Activated naive CD8-positive, alpha-beta T cell treated with anti-CD3 and anti-CD28 coated beads for 36 hours (primary cell): ENCODE results near the gene EBF3. TPM values are rescaled to one million over a fixed set of nuclear protein-coding genes. Genes with fewer than 3 reads are reported as not detected.
A peak's percentile ranks its signal among the peaks of the same experiment; 100 is the strongest.

Experiments used
- DNase-seq: peaks from one replicate; pipeline ENCODE4 v3.0.0; 2021
- H3K27ac Mint-ChIP-seq: one replicate; pipeline ENCODE4 v1.8.0; 2022; ENCODE audit warnings: mild to moderate bottlenecking, moderate library complexity, mixed read lengths
- H3K27me3 Mint-ChIP-seq: one replicate; pipeline ENCODE4 v1.8.0; 2022; ENCODE audit warnings: mild to moderate bottlenecking, mixed read lengths
- H3K36me3 Mint-ChIP-seq: one replicate; pipeline ENCODE4 v1.8.0; 2021; ENCODE audit warnings: mild to moderate bottlenecking, mixed read lengths
- H3K4me1 Mint-ChIP-seq: one replicate; pipeline ENCODE4 v1.8.0; 2021; ENCODE audit warnings: mixed read lengths
- H3K4me3 Mint-ChIP-seq: one replicate; pipeline ENCODE4 v1.8.0; 2022; ENCODE audit warnings: mild to moderate bottlenecking, moderate library complexity, mixed read lengths
- H3K9me3 Mint-ChIP-seq: one replicate; pipeline ENCODE4 v1.8.0; 2022; ENCODE audit warnings: mixed read lengths
- total RNA-seq, 2 experiments: library from RNA; stranded (reverse); gene quantifications; one replicate each; pipeline ENCODE4 v1.2.3, GENCODE V29; 2021

The EBF3 gene
- total RNA-seq, 2 experiments from 2014 or later: not detected

DNA sequence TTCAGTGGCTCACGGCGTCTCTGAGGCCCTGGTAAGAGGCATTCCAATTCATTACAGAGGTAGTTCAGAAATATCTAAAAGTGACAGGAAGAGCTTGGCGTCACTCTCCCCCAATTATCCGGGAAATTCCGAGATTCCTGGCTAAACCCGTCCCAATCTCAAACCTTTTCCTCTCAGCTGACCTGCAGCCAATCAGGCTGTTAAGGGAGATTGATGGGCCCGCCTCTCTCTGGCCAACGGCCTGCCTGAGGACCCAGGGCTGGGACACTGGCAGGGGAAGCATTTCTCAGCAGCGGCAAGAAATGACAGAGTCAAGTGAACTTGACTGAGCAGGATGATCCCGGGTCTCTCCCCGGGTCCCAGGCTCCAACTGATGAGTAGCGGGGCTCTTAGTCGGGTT, 72.3 kb downstream of the EBF3 start:
- Mint-ChIP-seq H3K27ac (no peak overlapping the region), H3K9me3 (no peaks in the 10 kb centered on the region), H3K36me3 (no peaks in the 10 kb centered on the region), H3K4me3 (no peak overlapping the region), H3K4me1 (no peaks in the 10 kb centered on the region), H3K27me3 (peaks cover 8% of the 10 kb centered on the region)
- DNase-seq: no peak

DNA sequence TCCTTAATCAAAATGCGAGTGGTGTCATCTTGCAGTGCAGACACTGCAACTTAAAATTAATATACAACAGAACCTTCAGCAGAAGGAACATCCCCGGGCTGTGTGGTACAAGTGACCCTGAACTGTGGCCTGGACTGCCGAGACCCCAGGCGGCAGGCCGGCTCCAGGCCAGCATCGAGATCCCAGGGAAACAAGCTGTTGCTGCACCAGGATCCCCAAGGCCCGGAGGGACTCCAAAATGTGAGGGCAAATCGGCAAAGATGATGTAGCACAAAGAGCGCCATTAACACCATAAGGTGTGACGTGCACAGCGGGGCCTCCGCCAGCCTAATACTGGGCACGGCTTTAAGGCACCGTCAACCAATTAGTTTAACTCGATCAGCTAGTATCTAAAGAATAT, 73.9 kb downstream of the EBF3 start:
- no peak for DNase-seq
- Mint-ChIP-seq H3K27me3 (peaks cover 3% of the 10 kb centered on the region), H3K27ac (no peak overlapping the region), H3K4me3 (no peak overlapping the region), H3K36me3 (no peaks in the 10 kb centered on the region), H3K4me1 (no peaks in the 10 kb centered on the region), H3K9me3 (no peaks in the 10 kb centered on the region)

DNA sequence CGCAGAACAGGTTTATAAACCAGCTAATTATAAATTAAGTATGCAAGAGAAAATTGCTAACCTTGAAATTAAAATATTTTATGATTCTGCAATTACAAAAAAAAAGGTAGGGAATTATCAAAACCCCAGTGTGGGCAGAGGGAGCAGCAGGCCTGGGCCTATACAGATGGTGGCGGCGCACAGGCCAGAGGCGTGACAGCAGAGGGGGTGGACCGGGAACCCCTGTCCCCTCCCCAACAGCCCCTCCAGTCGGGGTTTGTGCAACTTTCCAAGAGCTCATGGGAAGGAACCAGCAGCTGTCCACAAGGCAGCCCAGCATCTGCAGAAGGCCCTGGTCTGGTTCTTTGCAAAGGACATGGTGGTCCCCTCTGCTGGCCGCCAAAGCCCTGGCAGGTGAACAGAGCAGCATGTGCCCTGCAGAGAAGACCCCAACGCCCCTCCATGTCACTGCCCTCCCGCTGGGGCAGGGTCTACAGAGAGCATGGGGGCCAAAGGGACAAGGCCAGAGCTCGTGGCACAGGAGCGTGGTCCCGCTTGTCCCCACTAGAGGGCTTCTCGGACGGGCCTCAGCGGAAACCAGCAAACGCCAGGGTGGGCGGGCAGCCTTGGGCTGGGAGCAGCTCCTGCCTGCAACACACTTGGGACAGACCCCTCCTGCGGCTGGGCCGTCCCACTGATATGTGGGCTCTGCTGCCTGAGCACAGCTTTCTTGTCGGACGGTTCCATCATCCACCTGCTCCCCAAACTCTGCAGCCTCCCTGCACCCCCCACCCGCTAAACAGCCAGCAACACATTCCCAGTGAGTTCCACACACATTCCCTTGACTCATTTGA, 75.1 kb downstream of the EBF3 start:
- no peaks in the 10 kb centered on the region for H3K36me3 Mint-ChIP-seq
- H3K27ac Mint-ChIP-seq: no peak overlapping the region
- DNase-seq: peak; percentile 56
- peaks cover 3% of the 10 kb centered on the region for H3K27me3 Mint-ChIP-seq
- H3K4me1 Mint-ChIP-seq: no peaks in the 10 kb centered on the region
- H3K4me3 Mint-ChIP-seq: no peak overlapping the region
- H3K9me3 Mint-ChIP-seq: no peaks in the 10 kb centered on the region

DNA sequence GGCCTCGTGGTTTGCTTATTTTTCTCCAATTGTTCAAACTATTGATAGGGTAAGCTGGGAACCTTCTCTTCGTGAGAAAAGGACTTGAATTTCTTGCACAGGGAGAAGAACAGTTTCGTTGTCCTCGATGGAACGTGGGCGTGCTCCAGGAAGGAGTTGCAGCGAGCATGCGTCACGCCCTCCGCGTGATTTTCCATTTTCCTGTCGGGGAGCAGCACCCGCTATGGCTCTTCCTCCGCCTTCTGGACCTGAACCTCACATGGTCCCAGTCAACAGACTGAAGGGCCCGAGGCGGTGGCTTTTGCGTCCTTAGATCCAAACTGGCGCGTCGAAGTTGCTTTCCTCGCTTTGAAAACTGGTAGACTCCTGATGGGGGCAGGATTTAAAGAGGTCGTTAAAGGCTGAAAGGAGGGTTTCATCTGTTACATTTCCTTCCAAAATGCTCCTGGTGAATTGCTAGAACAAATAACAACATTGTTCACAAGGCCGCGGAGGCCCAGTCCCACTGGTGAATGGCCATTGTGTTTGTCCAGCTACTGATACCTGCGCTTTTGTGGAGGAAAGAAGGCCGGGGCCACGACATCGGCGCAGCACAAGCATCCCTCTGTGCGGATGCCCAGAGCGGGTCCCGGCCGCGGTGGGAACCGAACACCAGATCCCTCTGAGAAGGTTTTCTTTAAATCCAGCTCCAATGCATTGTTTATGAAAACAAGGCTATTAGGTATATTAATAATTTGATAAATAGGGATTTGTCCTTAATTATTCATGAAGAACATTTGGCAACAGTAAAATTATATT, 75.9 kb downstream of the EBF3 start:
- Mint-ChIP-seq H3K27me3 (no peaks in the 10 kb centered on the region), H3K27ac (no peak overlapping the region), H3K4me3 (no peak overlapping the region), H3K4me1 (no peaks in the 10 kb centered on the region), H3K9me3 (no peaks in the 10 kb centered on the region), H3K36me3 (no peaks in the 10 kb centered on the region)
- no peak for DNase-seq

DNA sequence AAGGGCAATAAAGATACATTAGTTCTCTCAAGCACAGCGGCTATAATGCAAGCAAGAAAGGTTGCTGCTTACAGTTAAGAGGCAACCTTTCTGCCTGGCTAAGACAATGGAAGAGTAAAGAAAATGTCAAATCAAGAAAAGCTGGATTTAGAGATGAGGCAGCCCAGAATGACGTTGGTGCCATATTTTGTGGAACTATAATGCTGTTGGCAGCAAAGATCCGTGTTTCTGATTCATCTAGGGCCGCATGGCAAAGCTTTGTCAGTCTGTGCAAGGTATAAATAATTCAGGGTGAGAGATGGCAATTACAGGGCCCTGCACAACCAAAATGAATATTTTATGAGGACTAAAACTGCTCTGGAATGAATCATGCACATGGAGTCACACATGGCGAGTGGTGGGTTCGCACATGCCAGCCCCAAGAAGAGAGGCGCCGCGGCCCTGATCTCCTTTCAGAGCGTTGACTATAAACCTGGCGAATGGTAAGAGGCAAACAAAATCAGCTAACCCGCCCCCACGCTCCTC, 76.6 kb downstream of the EBF3 start:
- Mint-ChIP-seq H3K27ac (no peak overlapping the region), H3K36me3 (no peaks in the 10 kb centered on the region), H3K4me3 (no peak overlapping the region), H3K9me3 (no peaks in the 10 kb centered on the region), H3K4me1 (no peaks in the 10 kb centered on the region), H3K27me3 (no peaks in the 10 kb centered on the region)
- no peak for DNase-seq

DNA sequence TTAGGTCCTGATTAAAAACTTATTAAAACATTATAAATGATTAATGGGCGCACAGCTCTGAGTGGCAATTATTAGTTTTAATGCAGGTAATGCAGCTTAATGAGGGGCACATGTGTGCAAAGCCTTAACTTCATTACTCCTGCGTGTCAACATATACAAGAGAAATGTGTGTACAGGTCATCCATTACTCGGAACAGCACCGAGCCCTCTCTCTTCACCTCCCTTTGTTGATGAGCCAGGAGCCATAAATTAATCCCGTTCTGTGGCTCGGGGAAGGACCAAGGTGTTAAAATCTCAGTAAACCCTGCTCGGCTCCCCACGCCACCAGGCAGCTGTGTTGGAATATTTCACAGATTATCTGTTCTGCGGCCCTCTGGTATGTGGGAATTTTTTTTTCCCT, 77.8 kb downstream of the EBF3 start:
- no peak overlapping the region for H3K4me3 Mint-ChIP-seq
- H3K36me3 Mint-ChIP-seq: no peaks in the 10 kb centered on the region
- DNase-seq: no peak
- no peaks in the 10 kb centered on the region for H3K9me3 Mint-ChIP-seq
- H3K27me3 Mint-ChIP-seq: no peaks in the 10 kb centered on the region
- H3K27ac Mint-ChIP-seq: no peak overlapping the region
- no peaks in the 10 kb centered on the region for H3K4me1 Mint-ChIP-seq

DNA sequence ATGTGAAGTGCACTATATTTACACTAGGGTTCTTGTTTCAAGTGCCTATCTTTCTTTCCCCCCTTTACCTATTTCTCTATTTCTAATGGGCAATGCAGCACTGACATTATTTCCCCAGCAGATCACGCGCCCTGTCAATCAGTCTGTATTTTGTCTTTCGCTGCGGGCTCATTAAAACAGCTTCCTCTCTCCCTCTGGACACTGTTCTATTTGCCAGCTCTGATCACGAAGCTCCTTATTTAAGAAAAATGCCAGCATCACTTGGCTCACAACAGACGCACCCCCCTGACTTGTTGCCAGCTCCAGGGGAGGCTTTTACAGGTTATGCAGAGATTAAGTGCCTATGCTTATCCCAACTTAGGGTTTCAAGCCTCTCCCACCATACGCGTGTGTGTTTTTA, 78.5 kb downstream of the EBF3 start:
- Mint-ChIP-seq H3K27me3 (no peaks in the 10 kb centered on the region), H3K27ac (no peak overlapping the region), H3K9me3 (no peaks in the 10 kb centered on the region), H3K4me1 (no peaks in the 10 kb centered on the region), H3K36me3 (no peaks in the 10 kb centered on the region), H3K4me3 (no peak overlapping the region)
- DNase-seq: no peak

DNA sequence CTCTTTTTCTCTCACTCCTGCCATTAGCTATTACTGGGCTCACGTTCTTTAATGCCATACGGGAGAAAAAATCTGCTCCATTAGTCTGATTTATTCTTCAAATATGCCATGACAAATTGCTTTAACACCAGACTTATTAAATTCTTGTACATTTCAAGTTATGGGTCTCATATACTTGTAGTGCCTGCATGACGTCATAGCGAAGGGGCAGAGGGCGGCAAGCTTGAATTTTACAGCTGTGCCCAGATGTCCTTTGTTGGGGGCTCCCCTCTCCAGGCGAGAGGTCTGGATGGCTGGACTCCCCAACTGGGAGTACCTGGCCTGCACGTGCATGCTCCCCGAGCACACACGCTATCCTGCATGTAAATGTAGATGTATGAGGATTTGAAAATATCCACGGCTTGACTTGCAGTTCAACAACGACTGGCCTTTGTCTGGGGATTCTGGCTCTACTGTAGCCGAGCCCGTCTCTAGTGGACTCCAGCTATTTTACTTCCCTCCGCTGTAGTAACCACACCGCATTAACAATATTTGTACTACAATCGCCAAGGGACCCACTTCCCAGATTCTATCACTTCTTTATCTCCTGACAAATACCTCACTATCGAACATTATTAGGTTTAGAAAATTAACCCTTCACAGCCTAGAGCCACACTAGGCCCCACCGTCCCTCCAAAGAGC, 79.5 kb downstream of the EBF3 start:
- no peak for DNase-seq
- Mint-ChIP-seq H3K27me3 (no peaks in the 10 kb centered on the region), H3K9me3 (no peaks in the 10 kb centered on the region), H3K36me3 (no peaks in the 10 kb centered on the region), H3K4me1 (no peaks in the 10 kb centered on the region), H3K27ac (no peak overlapping the region), H3K4me3 (no peak overlapping the region)

DNA sequence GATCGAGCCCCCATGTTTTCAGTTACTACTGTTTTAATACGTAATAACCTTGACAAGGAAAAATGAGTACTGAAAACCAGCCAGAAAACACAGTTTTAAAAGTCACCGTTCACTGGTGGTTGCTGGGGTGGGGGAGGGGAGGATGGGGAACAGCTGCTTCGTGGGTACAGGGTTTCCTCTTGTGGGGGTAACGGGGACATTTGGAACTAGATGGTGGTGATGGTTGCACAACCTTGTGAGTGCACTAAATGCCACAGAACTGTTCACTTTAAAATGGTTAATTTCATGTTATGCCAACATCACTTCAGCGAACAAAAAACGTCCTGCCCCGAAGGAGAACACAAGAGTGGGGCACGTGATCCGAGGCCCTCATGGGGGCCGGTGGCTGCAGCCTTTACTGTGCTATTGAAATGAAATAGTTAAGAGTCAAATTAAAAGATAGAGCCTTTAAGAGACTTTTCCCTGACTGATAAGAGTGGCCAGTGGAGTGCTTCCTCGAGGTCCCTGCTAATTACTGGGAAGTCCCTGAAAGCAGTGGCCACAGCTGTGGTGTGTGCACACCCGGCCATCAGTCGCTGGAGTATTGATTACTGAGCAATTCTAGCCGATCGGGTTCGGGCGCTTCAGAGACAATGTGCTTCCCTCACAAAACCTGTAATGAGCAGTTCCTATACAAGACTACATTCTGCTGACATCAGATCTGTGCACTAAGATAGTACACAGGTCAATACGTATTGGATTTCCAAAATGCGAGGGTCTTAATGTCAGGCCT, 80.3 kb downstream of the EBF3 start:
- H3K27me3 Mint-ChIP-seq: no peaks in the 10 kb centered on the region
- H3K4me3 Mint-ChIP-seq: no peak overlapping the region
- no peak for DNase-seq
- H3K9me3 Mint-ChIP-seq: no peaks in the 10 kb centered on the region
- H3K36me3 Mint-ChIP-seq: no peaks in the 10 kb centered on the region
- H3K27ac Mint-ChIP-seq: no peak overlapping the region
- no peaks in the 10 kb centered on the region for H3K4me1 Mint-ChIP-seq

DNA sequence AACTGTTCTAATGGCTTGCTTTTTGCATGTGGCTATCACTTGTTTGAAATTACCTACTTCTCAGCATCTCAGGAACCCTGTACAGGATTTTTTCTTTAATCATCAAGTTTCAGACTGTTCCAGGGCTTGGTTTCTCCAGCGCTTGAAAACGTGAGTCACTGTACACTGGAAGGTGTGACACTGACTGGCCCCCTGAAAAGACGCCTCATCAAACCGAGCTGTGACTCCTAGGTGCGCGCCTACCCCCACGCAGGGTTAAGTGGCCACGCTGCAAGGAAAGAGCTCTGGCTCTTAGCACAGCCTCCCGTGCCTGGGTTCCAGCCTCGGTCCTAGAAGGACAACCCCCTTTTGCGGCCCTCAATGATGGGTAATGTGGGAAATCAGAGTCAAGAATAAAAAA, 81.0 kb downstream of the EBF3 start:
- H3K27me3 Mint-ChIP-seq: no peaks in the 10 kb centered on the region
- no peak for DNase-seq
- H3K4me1 Mint-ChIP-seq: no peaks in the 10 kb centered on the region
- H3K27ac Mint-ChIP-seq: no peak overlapping the region
- no peaks in the 10 kb centered on the region for H3K36me3 Mint-ChIP-seq
- H3K9me3 Mint-ChIP-seq: no peaks in the 10 kb centered on the region
- H3K4me3 Mint-ChIP-seq: no peak overlapping the region

DNA sequence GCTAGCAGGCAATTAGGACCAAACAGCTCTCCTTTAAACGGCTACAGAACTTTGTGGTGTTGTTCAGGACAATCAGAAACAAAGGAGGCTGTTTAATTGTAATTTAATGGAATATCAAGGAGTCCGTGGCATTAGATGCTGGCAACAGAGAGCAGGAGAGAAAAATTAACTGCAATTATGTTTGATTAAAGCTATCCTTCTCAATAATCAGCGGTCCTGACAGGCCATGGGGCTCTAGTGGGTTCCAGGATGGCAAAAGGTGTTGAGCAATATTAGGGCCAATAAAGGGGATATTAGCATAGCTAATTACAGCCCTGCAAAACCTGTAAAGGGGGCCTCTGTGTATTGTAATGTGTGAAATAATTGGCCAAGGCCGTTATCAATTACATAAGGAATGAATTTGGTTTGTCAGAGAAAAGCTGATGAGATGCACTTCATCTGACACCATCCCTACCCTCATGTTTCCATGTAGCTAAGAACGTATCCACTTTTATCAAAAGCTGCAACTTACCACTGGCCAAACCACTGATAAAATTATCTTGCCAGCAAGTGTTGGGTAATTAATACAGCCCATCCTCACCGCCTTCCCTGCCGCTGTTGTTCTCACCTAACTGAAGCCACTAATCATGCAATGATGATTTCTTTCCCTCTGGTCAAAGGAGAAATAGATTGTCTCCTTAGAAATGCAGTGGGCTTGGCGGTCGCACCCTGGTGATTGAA, 81.6 kb downstream of the EBF3 start:
- Mint-ChIP-seq H3K4me1 (no peaks in the 10 kb centered on the region), H3K4me3 (no peak overlapping the region), H3K36me3 (no peaks in the 10 kb centered on the region), H3K27ac (no peak overlapping the region), H3K27me3 (no peaks in the 10 kb centered on the region), H3K9me3 (no peaks in the 10 kb centered on the region)
- DNase-seq: no peak

DNA sequence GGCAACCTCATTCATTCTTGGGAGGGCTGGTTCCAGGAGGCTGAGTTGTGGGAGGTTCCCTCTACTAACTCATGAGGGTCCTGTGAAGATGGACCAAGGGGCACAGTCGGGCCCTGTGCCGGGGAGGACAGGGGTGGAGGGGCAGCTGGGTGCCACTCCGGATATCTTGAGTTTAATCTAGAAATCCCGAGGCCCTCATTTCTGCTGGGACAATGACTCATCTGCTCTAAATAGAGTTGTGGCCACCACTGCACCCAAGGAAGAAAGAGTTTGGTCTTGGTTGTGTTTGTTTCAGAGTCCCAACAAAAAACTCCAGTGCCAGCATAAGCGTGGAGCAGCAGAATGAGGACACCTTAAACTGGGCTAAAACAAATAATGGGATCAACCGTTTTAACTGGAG, 82.4 kb downstream of the EBF3 start:
- Mint-ChIP-seq H3K9me3 (no peaks in the 10 kb centered on the region), H3K4me3 (no peak overlapping the region), H3K36me3 (no peaks in the 10 kb centered on the region), H3K27ac (no peak overlapping the region), H3K4me1 (no peaks in the 10 kb centered on the region), H3K27me3 (no peaks in the 10 kb centered on the region)
- DNase-seq: no peak

DNA sequence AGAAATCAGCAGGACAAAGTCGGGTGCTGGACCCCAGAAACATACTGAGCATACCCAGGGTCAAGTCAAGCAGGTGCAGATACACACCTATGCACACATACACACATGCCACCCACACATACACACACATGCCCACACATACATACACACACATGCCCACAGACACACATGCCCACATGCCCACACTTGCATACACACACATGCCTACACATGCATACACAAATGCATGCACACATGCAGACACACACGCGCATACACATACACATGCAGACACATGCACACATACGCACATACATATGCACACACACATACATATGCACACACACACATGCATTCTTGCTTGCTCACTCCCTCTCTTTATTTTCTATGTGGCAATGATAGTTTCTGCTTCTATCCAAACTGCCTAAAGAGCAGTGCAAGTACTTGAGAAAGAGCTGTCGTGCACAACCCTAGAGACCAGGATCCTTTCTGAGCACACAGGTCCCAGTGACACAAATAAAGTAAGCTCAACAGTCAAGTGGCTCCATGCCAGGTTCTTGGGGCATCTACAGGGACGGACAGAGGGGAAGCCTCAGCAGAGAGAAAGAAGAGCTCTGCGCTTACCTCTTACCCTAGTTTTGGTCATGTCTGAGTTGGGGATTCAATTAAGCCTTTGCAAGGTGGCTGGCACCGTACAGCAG, 83.7 kb downstream of the EBF3 start:
- no peaks in the 10 kb centered on the region for H3K27me3 Mint-ChIP-seq
- no peak overlapping the region for H3K4me3 Mint-ChIP-seq
- H3K9me3 Mint-ChIP-seq: no peaks in the 10 kb centered on the region
- no peak overlapping the region for H3K27ac Mint-ChIP-seq
- H3K36me3 Mint-ChIP-seq: no peaks in the 10 kb centered on the region
- no peak for DNase-seq
- no peaks in the 10 kb centered on the region for H3K4me1 Mint-ChIP-seq

DNA sequence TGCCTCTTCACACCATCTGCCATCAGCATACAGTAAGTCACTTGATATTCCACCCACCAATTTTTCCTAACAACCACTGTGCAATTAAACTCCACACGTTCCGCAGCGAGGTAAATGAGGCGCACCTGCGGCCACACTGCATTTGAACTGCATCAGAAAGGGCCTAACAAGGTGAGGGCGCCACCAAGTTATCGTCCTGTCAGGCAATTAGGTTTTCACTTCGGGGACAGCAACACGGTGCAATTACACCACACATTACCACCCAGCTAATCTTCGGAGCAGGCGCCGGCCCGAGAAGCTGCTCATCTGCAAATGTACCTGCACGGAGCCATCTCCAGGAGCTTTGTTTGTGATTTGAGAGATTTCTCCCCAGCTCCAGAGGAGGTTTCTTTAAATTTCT, 84.4 kb downstream of the EBF3 start:
- no peak overlapping the region for H3K27ac Mint-ChIP-seq
- no peaks in the 10 kb centered on the region for H3K4me1 Mint-ChIP-seq

More for the DNA sequence above, 84.4 kb downstream of the EBF3 start:
- Mint-ChIP-seq H3K4me3 (no peak overlapping the region), H3K36me3 (no peaks in the 10 kb centered on the region), H3K27me3 (no peaks in the 10 kb centered on the region), H3K9me3 (no peaks in the 10 kb centered on the region)
- DNase-seq: no peak
